HS-27A (cell line): ENCODE measurements around the gene PLG.
"Not testable (repeated sequence)": the region's sequence is repeated elsewhere in the genome, so short reads cannot be mapped to it uniquely, and the experiment has no call there.

Experiments used
- DNase-seq: peaks from one replicate; pipeline ENCODE4 v3.0.0-alpha.2; 2012; ENCODE audit warnings: low read depth, missing footprints

PLG gene

GRCh38 chr6:160704688-160705087 lies 2.6 kb downstream of the PLG start:
- not testable (repeated sequence) for DNase-seq

DNA sequence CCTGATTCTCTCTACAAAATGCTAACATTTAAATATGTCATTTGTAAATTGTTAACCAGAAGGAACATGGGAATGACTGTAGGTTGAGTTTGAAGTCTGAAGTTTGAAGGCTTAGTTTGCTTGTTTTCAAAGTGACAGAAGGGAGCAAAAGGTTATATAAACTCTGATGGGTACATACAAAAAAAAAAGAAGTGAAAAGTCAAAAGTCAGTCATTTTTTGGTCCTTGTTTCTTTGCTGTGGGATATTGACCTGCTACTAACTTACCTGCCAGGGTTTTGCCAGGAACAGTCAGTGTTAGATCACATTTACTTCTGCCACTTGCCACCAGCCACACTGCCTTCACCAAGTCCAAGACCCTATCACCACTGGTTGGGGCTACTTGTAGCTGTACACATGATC lies 6.9 kb downstream of the PLG start:
- not testable (repeated sequence) for DNase-seq

- DNase-seq, result no peak
Observed at GRCh38 chr6:160714731-160715316, 12.8 kb downstream of the PLG start.

DNA sequence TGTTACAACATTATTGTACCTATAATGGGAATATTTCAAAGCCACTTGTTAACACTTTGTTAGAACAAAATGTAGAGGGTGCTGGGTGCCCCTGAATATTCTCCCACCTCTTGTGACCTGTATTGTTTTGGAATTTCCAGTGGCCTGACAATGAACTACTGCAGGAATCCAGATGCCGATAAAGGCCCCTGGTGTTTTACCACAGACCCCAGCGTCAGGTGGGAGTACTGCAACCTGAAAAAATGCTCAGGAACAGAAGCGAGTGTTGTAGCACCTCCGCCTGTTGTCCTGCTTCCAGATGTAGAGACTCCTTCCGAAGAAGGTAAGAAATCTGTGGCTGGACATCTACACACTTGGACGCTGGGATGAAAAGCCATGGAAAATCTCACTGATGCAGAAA lies 28.9 kb downstream of the PLG start:
- no peak for DNase-seq

DNA sequence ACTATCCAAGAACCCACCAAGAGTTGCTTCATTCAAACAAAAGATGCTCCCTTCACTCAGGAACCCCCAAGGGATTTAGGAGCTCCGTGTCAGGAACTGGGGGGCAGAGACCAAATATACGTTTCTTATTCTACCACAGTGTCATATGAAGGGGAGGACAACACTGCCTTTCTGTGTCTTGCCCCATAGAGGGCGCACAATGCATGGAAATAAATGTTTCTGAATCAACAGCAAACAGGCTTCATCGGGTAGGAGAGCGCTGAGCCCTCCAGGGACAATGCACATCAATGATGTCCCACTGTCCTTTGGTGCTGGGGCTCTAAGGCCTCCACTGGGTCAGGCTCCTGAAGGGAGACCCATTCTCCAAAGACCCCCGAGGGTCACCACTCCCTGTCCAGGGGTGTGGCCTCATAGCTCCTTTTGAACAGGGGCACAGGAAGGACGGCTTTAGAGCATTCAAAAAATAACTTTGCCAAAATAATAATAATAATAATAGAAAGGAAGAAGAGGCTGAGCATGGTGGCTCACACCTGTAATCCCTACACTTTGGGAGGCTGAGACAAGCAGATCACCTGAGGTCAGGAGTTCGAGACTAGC lies 31.1 kb downstream of the PLG start:
- DNase-seq, result no peak

DNA sequence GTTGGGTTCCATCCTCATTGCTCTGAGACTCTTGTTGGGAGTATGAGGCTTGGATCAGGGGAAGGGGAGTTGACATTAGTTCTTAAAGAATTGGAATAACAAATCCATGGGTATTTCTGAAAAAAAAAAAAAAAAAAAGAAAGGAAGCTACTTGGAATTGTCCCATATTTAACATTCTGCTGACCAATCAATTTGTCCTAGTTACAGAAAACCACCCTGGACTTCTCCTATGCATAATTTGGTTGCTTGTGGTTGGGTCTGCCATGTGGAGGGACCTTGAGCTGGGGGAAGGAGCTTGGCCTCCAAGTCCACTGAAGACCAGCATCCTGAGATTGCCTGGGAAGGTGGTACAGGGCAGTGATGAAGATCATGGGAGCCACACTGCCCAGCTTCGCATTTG lies 32.6 kb downstream of the PLG start:
- no peak for DNase-seq

DNA sequence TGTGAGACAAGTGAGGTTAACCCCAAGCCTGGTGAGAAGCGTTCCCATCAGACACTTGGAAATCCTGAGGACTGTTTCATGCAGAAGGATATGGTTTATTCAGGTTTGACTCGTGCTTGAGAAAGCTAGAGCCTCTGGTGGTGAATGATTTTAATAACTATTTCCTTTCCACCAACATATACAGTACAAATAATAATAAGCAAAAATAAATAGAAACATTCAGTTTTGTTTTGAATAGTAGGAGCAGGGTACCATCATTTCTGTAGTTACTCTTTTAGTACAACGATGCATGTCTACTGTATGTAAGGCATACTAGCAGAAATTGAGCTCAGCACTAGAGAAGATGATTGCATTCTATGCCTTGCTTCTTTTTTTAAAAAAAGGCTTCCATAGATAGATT lies 33.5 kb downstream of the PLG start:
- no peak for DNase-seq

GRCh38 chr6:160737934-160738333 lies 35.9 kb downstream of the PLG start:
- no peak for DNase-seq

GRCh38 chr6:160739955-160740354 lies 37.9 kb downstream of the PLG start:
- no peak for DNase-seq

DNA sequence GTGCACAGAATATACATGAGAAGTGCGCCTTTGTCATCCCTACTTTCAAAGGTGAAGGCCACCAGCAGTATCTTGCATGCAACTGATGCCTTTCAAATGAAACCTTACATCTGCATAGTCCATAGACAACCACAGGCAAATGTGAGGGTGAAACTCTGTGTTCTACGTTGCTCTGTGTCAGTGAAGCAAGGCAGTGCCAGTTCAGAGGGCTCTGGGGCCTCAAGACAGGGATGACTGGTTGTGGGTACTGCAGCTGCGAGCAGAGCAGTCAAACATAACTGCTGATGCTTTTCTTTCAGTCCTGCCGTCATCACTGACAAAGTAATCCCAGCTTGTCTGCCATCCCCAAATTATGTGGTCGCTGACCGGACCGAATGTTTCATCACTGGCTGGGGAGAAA lies 39.0 kb downstream of the PLG start:
- DNase-seq, result not testable (repeated sequence)

DNA sequence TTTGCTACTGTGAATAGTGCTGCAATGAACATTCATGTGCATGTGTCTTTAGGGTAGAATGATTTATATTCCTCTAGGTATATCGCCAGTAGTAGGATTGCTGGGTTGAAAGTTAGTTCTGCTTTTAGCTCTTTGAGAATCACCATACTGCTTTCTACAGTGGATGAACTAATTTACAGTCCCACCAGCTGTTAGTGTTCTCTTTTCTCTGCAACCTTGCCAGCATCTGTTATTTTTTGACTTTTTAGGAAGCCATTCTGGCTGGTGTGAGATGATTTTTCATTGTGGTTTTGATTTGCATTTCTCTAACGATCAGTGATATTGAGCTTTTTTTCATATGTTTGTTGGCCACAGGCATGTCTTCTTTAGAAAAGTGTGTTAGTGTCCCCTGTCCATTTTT lies 40.0 kb downstream of the PLG start:
- DNase-seq, result no peak

DNA sequence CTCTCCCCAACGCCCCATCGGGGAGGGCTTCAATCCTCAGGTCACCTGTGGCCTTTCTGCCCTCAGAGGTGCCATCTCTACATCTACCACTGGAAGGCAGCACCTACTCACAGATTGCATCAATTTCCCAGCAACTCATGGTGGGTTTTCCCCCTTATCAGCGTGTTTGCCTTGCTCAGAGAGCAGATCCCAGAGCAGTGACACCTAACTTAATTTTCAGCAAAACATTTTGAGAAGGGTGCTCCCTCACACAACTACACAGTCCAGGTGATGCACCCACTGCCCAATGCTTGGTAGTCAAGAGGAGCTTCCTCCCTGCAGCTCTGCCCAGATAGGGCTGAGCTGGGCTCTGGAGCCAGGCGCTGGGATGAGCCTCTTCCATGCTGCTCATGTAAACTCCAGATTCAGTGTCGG lies 48.2 kb downstream of the PLG start:
- no peak for DNase-seq

- DNase-seq, result not testable (repeated sequence)
Observed at GRCh38 chr6:160753211-160753610, 51.2 kb downstream of the PLG start.

DNA sequence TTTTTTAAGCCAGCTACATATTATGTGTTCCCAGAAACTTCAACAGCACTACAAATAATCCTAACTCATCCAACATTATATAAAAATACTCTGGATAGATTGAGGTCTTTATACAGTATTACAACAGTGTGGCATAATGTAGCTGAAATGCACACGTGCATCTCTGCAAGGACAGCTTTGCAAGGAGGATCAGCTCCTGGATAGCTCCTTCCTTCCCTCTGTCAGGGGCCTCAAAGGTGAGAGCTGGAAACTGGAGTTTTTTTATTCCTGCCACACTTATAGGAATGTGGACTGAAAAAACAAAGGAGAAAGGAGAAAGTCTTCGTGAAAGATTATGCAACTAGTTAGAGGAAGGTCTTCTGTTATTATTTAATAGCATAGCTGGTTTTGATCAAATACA lies 53.1 kb downstream of the PLG start:
- DNase-seq, result no peak

DNA sequence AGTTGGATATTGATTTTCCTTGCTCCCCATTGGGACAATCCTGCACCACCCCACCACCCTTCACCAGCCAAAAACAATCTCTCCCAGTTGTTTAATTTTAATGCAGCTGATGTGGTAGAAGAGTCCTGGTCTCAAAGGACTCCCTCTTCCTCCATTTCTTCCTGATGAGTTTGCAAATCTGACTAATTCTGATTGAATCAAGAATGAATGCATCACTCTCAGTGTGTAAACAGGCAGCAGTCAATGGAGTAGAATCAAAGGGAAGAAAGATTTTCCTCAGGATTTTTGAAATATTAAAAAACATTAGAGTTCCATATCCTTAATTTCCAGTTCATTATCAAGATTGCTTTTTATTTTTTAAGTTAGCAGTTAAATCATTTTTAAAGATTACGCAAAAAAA lies 54.0 kb downstream of the PLG start:
- no peak for DNase-seq

GRCh38 chr6:160756871-160757270 lies 54.8 kb downstream of the PLG start:
- no peak for DNase-seq

GRCh38 chr6:160764847-160765246 lies 62.8 kb downstream of the PLG start:
- DNase-seq, result no peak

- no peak for DNase-seq
Observed at GRCh38 chr6:160765412-160765811, 63.4 kb downstream of the PLG start.

GRCh38 chr6:160766657-160766988 lies 64.6 kb downstream of the PLG start:
- DNase-seq, result no peak

DNA sequence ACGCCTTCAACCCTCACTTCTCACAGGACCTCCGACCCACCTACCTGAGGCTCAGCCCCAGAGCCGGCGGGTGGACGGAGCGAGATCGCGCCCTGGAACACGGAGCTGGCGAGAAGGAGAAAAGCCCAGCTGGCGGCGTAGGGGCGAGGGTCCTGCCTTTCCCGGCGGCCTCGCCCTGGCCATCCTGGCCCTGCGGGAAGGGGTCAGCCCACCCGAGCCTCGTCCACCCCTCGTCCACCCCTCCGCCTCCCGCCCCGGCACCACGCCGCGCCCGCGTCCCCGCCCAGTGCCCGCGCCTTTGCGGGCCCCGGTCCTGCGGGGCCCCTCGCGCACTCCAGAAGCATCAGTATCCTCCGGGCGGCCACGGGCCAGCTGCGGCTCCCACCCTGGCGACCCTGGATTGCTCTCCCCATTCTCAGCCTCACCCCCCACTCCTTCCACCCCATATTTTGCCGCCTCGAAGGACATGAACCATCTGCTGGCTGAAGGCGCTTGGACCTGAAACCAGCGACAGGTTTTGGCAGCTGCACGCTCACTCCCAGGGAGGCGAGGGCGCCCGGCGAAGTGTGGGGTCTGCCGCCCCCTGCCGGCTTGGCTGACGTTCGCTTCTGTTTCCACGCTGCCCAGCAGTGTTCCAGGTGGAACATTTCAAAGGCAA lies 65.1 kb downstream of the PLG start:
- no peak for DNase-seq

DNA sequence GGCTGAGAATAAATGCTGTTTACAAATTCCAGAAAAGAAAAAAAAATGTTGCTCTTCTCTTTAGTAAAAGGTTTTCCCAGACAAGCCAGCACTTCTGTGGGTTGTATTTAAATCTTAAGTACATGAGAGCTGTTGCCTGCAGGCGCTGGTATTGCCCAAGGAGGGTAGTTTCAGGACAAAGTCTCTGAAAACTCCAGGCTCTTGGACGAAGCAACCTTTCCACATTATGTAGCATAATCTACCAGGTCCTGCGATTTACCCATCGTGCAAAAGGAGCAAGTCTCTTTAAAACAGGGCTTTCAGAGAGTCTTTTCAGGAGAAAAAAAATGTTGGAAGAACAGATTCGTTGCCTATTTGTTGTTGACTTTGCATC lies 65.6 kb downstream of the PLG start:
- DNase-seq, result no peak

DNA sequence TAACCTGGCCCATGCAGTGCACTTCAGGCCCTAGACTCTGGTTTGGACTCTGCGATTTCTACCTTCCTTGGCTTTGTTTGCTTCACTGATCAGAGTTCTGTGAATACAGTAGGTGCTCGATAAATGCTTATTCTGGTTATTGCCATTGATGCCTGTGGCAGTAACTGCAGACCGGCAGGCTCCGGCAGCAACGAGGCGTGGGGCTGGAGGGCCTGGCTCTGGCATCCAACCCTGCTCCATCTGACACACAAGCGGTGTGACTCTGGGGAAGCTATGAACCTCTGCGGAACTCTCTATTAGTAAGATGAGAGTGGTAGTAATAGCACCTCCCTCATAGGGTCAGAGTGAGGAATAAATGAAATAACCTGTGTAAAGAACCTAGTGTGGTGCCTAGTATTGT lies 66.1 kb downstream of the PLG start:
- DNase-seq, result no peak

- no peak for DNase-seq
Observed at GRCh38 chr6:160774399-160774798, 72.4 kb downstream of the PLG start.
